ENCODE results near the gene UBE4A. TPM values are rescaled to one million over a fixed set of nuclear protein-coding genes. Genes with fewer than 3 reads are reported as not detected.

UBE4A gene
- 10 to 100 TPM; 40.1 to 43.0 TPM for total RNA-seq
- 34.1 TPM for polyA plus RNA-seq (2013, experiment 1 of 2)
- 40.6 TPM for polyA plus RNA-seq (2013, experiment 2 of 2)
- 135 to 254 (median 178) reads per million in 172 experiments for total RNA-seq

GRCh38 chr11:118359295-118359958 lies at the start of gene UBE4A:
UBE4A (plus strand) TSS chr11:118359600; CDS start chr11:118365081, 5,481 bp downstream.
- peak within 1 kb of the TSS; percentile 89 for H3K27ac ChIP-seq (ENCODE audit: low read depth in 1 of 2, low read length in 2 of 2)
- peaks cover 8% of the 10 kb centered on the region for H3K27me3 Mint-ChIP-seq
- ChIA-PET CTCF (interaction anchor here (1.0 to 1.9 kb wide), 3 partner anchors 17 to 161 kb away, joined by 5 to 7 read pairs (median 5); partner anchors contain the start of gene CD3D), POLR2A (interaction anchor here (0.7 to 1.9 kb wide), 22 partner anchors 15 to 214 kb away, joined by 3 to 32 read pairs (median 5); partner anchors contain the start of genes ARCN1, CD3D, CD3E and CD3G)
- intact Hi-C loops (cut with DNase I, micrococcal nuclease): loop anchor here (2.0 to 5.0 kb wide), 3 partner anchors 15 to 77 kb away; partner anchors contain the start of genes CD3G (in 2 of the 2), ATP5MG (in 1 of the 2) and KMT2A (in 1 of the 2)
- no peaks in the 10 kb centered on the region for H3K9me3 Mint-ChIP-seq
- H3K4me1 Mint-ChIP-seq (ENCODE audit: low read depth): peaks cover 60% of the 10 kb centered on the region
- DNase-seq: peak; percentile 95 to 99 (median 98)
- TF ChIP-seq CTCF (IDR thresholded peaks at IDR 0.05): no peak
- peak within 1 kb of the TSS; percentile 99 for H3K27ac Mint-ChIP-seq
- peak within 1 kb of the TSS; percentile 74 for H3K4me3 ChIP-seq (ENCODE audit: low read length)
- H3K36me3 Mint-ChIP-seq (ENCODE audit: low read depth): peaks cover 56% of the 10 kb centered on the region
- no peaks in the 10 kb centered on the region for H3K27me3 ChIP-seq (ENCODE audit: control insufficient read depth in 1 of 2, insufficient read depth in 2 of 2, low read length in 2 of 2)
- peak within 1 kb of the TSS; percentile 92 for H3K4me3 Mint-ChIP-seq
- H3K36me3 ChIP-seq (ENCODE audit: insufficient read depth, low read length): peaks cover 12% of the 10 kb centered on the region
- ATAC-seq (ENCODE audit: poor library complexity): peak; percentile 84
- no peaks in the 10 kb centered on the region for H3K9me3 ChIP-seq (ENCODE audit: control insufficient read depth in 1 of 2, insufficient read depth in 1 of 2, low read length in 2 of 2)
- H3K4me1 ChIP-seq (ENCODE audit: insufficient read depth, low read length): peaks cover 31% of the 10 kb centered on the region

GRCh38 chr11:118310271-118310670 lies 49.1 kb upstream of the UBE4A start:
- POLR2A ChIA-PET: interaction anchor here (1.2 to 2.4 kb wide), 2 partner anchors 10 to 58 kb away, joined by 3 to 6 read pairs; partner anchors contain the start of gene MPZL3
- Histone ChIP-seq H3K27ac (ENCODE audit: low read depth in 1 of 2, low read length in 2 of 2) (peak overlapping the region in 1 of 2 donors; percentile 1), H3K27me3 (ENCODE audit: control insufficient read depth in 1 of 2, insufficient read depth in 2 of 2, low read length in 2 of 2) (no peaks in the 10 kb centered on the region), H3K4me1 (ENCODE audit: insufficient read depth, low read length) (peaks cover 73% of the 10 kb centered on the region), H3K36me3 (ENCODE audit: insufficient read depth, low read length) (peaks cover 81% of the 10 kb centered on the region), H3K9me3 (ENCODE audit: control insufficient read depth in 1 of 2, insufficient read depth in 1 of 2, low read length in 2 of 2) (no peaks in the 10 kb centered on the region), H3K4me3 (ENCODE audit: low read length) (no peak overlapping the region)
- Mint-ChIP-seq H3K4me3 (peak overlapping the region; percentile 62), H3K27ac (peak overlapping the region; percentile 100), H3K9me3 (no peaks in the 10 kb centered on the region), H3K27me3 (no peaks in the 10 kb centered on the region), H3K36me3 (ENCODE audit: low read depth) (peaks cover 95% of the 10 kb centered on the region), H3K4me1 (ENCODE audit: low read depth) (peaks cover 92% of the 10 kb centered on the region)
- TF ChIP-seq CTCF (IDR thresholded peaks at IDR 0.05): no peak
- ATAC-seq (ENCODE audit: poor library complexity): no peak
- intact Hi-C loops (cut with DNase I, micrococcal nuclease): no loop called here
- no peak for DNase-seq
- CTCF ChIA-PET: interaction anchor here (1.6 to 2.2 kb wide), 3 partner anchors 9 to 112 kb away, joined by 4 to 19 read pairs (median 18); no protein-coding TSS in a partner anchor

- H3K36me3 ChIP-seq (ENCODE audit: insufficient read depth, low read length): peaks cover 86% of the 10 kb centered on the region
- Mint-ChIP-seq H3K9me3 (no peaks in the 10 kb centered on the region), H3K4me3 (peak overlapping the region; percentile 32), H3K27ac (peak overlapping the region; percentile 100), H3K27me3 (no peaks in the 10 kb centered on the region), H3K36me3 (ENCODE audit: low read depth) (peaks cover 96% of the 10 kb centered on the region), H3K4me1 (ENCODE audit: low read depth) (peaks cover 94% of the 10 kb centered on the region)
- no peak for TF ChIP-seq CTCF (IDR thresholded peaks at IDR 0.05)
- no peak overlapping the region for H3K4me3 ChIP-seq (ENCODE audit: low read length)
- no peaks in the 10 kb centered on the region for H3K9me3 ChIP-seq (ENCODE audit: control insufficient read depth in 1 of 2, insufficient read depth in 1 of 2, low read length in 2 of 2)
- H3K4me1 ChIP-seq (ENCODE audit: insufficient read depth, low read length): peaks cover 78% of the 10 kb centered on the region
- intact Hi-C loops (cut with DNase I, micrococcal nuclease): no loop called here
- ATAC-seq (ENCODE audit: poor library complexity) (no peak), DNase-seq (no peak)
- ChIA-PET POLR2A (interaction anchor here (0.6 to 1.2 kb wide), 5 partner anchors 10 to 113 kb away, joined by 3 to 5 read pairs (median 3); partner anchors contain the start of genes JAML, MPZL3 and UBE4A), CTCF (interaction anchor here (0.9 to 2.2 kb wide), 10 partner anchors 10 to 113 kb away, joined by 3 to 19 read pairs (median 4); partner anchors contain the start of genes JAML and MPZL2)
- no peaks in the 10 kb centered on the region for H3K27me3 ChIP-seq (ENCODE audit: control insufficient read depth in 1 of 2, insufficient read depth in 2 of 2, low read length in 2 of 2)
- H3K27ac ChIP-seq (ENCODE audit: low read depth in 1 of 2, low read length in 2 of 2): peak overlapping the region; percentile 20 to 39
These were observed 48.5 kb upstream of the UBE4A start for GRCh38 chr11:118310781-118311485.
